Thoracic aorta (tissue), 2 donors: ENCODE results near the gene HOXB2. TPM values are rescaled to one million over a fixed set of nuclear protein-coding genes. Genes with fewer than 3 reads are reported as not detected.

Source experiments
- ATAC-seq: fragments of 150-250 bp; one replicate; pipeline ENCODE4 v1.8.0; 2017; ENCODE audit warnings: low read depth; ENCODE audit not compliant: insufficient number of reproducible peaks, low FRiP score
- DNase-seq: peaks from one replicate; pipeline ENCODE4 v3.0.0-alpha.2; 2020; ENCODE audit warnings: low spot score
- H3K27ac ChIP-seq, 2 donors: fragments of 200-600 bp; sonication (generic); 1 replicate in 1 of 2; 2 replicates in 1 of 2; pipeline ENCODE4 v1.5.1; 2016; ENCODE audit warnings: mild to moderate bottlenecking in 2 of 2, moderate library complexity in 2 of 2
- H3K27me3 ChIP-seq: fragments of 200-600 bp; sonication (generic); replicated peaks from 2 replicates; pipeline ENCODE4 v1.6.0; 2016; ENCODE audit warnings: mild to moderate bottlenecking; ENCODE audit not compliant: insufficient read depth
- H3K36me3 ChIP-seq: fragments of 200-600 bp; sonication (generic); one replicate; pipeline ENCODE4 v1.5.1; 2016
- H3K4me1 ChIP-seq, 2 donors: fragments of 200-600 bp; sonication (generic); 1 replicate in 1 of 2; 2 replicates in 1 of 2; pipeline versions ENCODE4 v1.5.1 to v1.6.0; 2016; ENCODE audit warnings: low read depth in 2 of 2, mild to moderate bottlenecking in 1 of 2; ENCODE audit not compliant: control insufficient read depth in 1 of 2
- H3K4me3 ChIP-seq: fragments of 200-600 bp; sonication (generic); 2 replicates; pipeline ENCODE4 v1.5.1; 2016; ENCODE audit warnings: mild to moderate bottlenecking
- H3K9me3 ChIP-seq: fragments of 200-600 bp; sonication (generic); 2 replicates; pipeline ENCODE4 v1.5.1; 2016
- CTCF ChIP-seq: fragments of 200-600 bp; sonication (generic); IDR thresholded peaks from one replicate; pipeline ENCODE4 v1.5.1; 2019; ENCODE audit warnings: antibody characterized with exemption
- total RNA-seq, 2 donors: library from RNA; depleted of rRNA; stranded (reverse); fragments of >200 nt; gene quantifications; one replicate each; pipeline versions ENCODE4 v1.1.0 to v1.2.3, GENCODE V29; 2016

HOXB2 gene
- total RNA-seq, 2 donors from 2014 or later = 53.3 to 73.0 TPM

DNA sequence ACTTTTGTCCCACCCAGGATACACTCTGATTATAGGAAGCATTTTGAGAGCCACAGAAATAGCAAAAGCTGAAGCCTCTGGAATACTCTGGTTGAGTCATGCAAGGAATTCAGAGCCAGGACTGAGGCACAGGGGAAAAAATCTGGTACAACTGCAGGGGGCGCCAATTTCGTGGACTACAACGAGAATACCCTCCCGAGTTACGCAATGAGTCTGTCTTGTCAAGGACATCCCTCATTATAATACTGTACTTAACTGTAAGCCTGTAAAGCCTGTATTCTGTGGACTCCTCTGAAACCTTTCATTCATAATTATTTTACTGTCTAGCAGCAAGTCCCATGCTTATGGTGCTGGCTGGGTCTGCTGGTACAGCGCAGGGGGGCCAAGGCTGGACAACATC, 21.9 kb downstream of the HOXB2 start:
- ATAC-seq (no peak), DNase-seq (no peak)
- H3K27ac ChIP-seq = no peak overlapping the region
- TF ChIP-seq CTCF = no peak
- no peaks in the 10 kb centered on the region for H3K27me3 ChIP-seq
- no peaks in the 10 kb centered on the region for H3K36me3 ChIP-seq
- no peaks in the 10 kb centered on the region for H3K9me3 ChIP-seq
- H3K4me1 ChIP-seq = no peaks in the 10 kb centered on the region
- H3K4me3 ChIP-seq = no peak overlapping the region

GRCh38 chr17:48522031-48522653, 22.8 kb downstream of the HOXB2 start:
- no peaks in the 10 kb centered on the region for H3K4me1 ChIP-seq
- no peak for TF ChIP-seq CTCF
- H3K36me3 ChIP-seq = no peaks in the 10 kb centered on the region
- DNase-seq = no peak
- H3K9me3 ChIP-seq = no peaks in the 10 kb centered on the region
- H3K4me3 ChIP-seq = no peak overlapping the region
- H3K27me3 ChIP-seq = no peaks in the 10 kb centered on the region
- no peak for ATAC-seq
- H3K27ac ChIP-seq = no peak overlapping the region

DNA sequence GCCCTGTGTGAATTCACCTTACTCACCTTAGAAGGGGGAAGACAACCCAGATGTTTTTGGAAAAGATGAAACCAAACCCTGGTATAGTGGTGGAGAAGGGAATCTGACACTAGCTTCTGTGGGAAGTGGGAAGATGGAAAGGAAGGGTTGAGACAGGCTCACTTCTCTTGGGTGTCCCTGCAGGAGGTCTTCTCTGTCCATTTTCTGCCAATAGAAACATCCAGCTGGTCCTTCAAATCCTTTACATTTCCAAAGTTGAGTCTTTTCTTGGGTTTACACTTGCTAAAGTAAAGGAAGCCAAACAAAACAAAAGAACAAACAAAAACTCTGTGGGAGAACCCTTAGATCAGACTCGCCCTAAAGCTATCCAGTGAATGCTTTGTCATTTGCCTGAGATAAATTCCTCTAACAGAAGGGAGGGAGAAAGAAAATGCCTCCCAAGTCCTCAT, 24.3 kb downstream of the HOXB2 start:
- Histone ChIP-seq H3K36me3 (no peaks in the 10 kb centered on the region), H3K4me3 (no peak overlapping the region), H3K27ac (no peak overlapping the region), H3K9me3 (no peaks in the 10 kb centered on the region), H3K27me3 (no peaks in the 10 kb centered on the region), H3K4me1 (no peaks in the 10 kb centered on the region)
- ATAC-seq (no peak), DNase-seq (no peak)
- no peak for TF ChIP-seq CTCF

DNA sequence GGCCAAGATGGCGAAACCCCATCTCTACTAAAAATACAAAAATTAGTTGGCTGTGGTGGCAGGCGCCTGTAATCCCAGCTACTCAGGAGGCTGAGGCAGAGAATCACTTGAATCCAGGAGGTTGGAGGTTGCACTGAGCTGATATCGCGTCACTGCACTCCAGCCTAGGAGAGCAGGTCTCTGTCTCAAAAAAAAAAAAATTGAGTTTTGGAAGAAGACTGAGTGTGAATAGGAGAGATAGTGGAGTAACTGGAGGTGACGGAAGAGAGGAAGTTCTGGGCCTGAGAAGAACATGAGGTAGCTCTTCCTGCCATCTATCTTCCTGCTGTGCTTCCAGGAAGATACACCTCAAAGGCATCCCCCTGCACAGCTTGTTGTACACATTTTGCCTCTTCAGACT, 25.5 kb downstream of the HOXB2 start:
- TF ChIP-seq CTCF = no peak
- H3K27ac ChIP-seq = no peak overlapping the region
- ATAC-seq (no peak), DNase-seq (no peak)
- no peaks in the 10 kb centered on the region for H3K4me1 ChIP-seq
- no peaks in the 10 kb centered on the region for H3K27me3 ChIP-seq
- no peak overlapping the region for H3K4me3 ChIP-seq
- H3K9me3 ChIP-seq = no peaks in the 10 kb centered on the region
- H3K36me3 ChIP-seq = no peaks in the 10 kb centered on the region

DNA sequence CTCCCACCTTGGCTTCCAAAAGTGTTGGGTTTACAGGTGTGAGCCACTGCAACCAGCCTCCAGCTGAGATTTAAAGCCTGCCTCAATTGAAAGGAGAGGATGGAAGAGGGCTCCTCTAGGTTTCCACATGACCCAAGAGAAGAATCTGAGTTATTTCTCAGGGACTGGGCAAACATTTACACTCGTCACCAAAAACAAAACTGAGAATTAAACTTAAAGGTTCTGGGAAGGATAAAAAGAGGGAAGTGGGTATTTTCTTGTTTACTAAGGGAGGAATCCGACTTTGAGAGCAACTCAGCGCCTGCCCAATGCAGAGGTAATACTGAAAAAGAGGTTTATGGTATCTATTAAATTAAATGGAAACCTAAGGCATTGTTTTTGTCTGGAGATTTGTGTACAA, 27.4 kb downstream of the HOXB2 start:
- no peak for TF ChIP-seq CTCF
- DNase-seq (no peak), ATAC-seq (no peak)
- no peaks in the 10 kb centered on the region for H3K36me3 ChIP-seq
- H3K9me3 ChIP-seq = no peaks in the 10 kb centered on the region
- H3K27ac ChIP-seq = no peak overlapping the region
- H3K4me3 ChIP-seq = no peak overlapping the region
- no peaks in the 10 kb centered on the region for H3K4me1 ChIP-seq
- no peaks in the 10 kb centered on the region for H3K27me3 ChIP-seq
